Measurements from ENCODE around the gene PDE12. TPM values are rescaled to one million over a fixed set of nuclear protein-coding genes. Genes with fewer than 3 reads are reported as not detected.

Gene PDE12
- total RNA-seq, 2 donors from 2014 or later = 7.5 to 13.5 TPM

- Histone ChIP-seq H3K27ac (no peak overlapping the region), H3K4me1 (no peaks in the 10 kb centered on the region), H3K4me3 (no peak overlapping the region), H3K9me3 (no peaks in the 10 kb centered on the region), H3K27me3 (no peaks in the 10 kb centered on the region), H3K36me3 (replicated peaks in 1 of 2; ENCODE audit: insufficient read depth in 1 of 2, low read depth in 2 of 2) (no peaks in the 10 kb centered on the region)
- 95 to 98% methylated on average over 3 of the region's 3 CpGs for WGBS, 2 donors
- TF ChIP-seq CTCF (IDR thresholded peaks at IDR 0.05) (no peak), POLR2A (IDR thresholded peaks at IDR 0.05) (no peak)
- intact Hi-C loops (cut with DNase I) = no loop called here
- ATAC-seq = no peak
- no peak for DNase-seq
Measured at GRCh38 chr3:57538465-57538864, 17.6 kb upstream of the PDE12 start.

- no peaks in the 10 kb centered on the region for H3K36me3 ChIP-seq (replicated peaks in 1 of 2; ENCODE audit: insufficient read depth in 1 of 2, low read depth in 2 of 2)
- no peaks in the 10 kb centered on the region for H3K27me3 ChIP-seq
- peaks cover 23% of the 10 kb centered on the region for H3K4me1 ChIP-seq
- ATAC-seq (peak; percentile 87), DNase-seq (peak; percentile 74 to 86 (median 79))
- TF ChIP-seq POLR2A (IDR thresholded peaks at IDR 0.05) (peak in 2 of 3 donors; percentile 51 to 63), CTCF (IDR thresholded peaks at IDR 0.05) (no peak)
- intact Hi-C loops (cut with DNase I) = no loop called here
- H3K9me3 ChIP-seq = no peaks in the 10 kb centered on the region
- H3K27ac ChIP-seq = peak within 1 kb of the TSS; percentile 33 to 81 (median 71)
- no peak within 1 kb of the TSS for H3K4me3 ChIP-seq
- 2 to 3% methylated on average over 19 to 20 of the region's 20 CpGs for WGBS, 2 donors
Measured at GRCh38 chr3:57544181-57545125, 11.6 kb upstream of the PDE12 start, which contains the start of gene DNAH12. TSS of gene DNAH12 (minus strand) at chr3:57544344. CDS start at chr3:57542870, 1,474 bp downstream.

GRCh38 chr3:57545636-57546268, 10.3 kb upstream of the PDE12 start:
- intact Hi-C loops (cut with DNase I) = no loop called here
- ATAC-seq (no peak), DNase-seq (peak in 3 of 4 donors; percentile 17 to 46 (median 33))
- TF ChIP-seq POLR2A (IDR thresholded peaks at IDR 0.05) (no peak), CTCF (IDR thresholded peaks at IDR 0.05) (no peak)
- Histone ChIP-seq H3K4me1 (peaks cover 23% of the 10 kb centered on the region), H3K4me3 (no peak overlapping the region), H3K36me3 (replicated peaks in 1 of 2; ENCODE audit: insufficient read depth in 1 of 2, low read depth in 2 of 2) (no peaks in the 10 kb centered on the region), H3K27me3 (no peaks in the 10 kb centered on the region), H3K27ac (peak overlapping the region in 3 of 4 donors; percentile 48 to 81 (median 65)), H3K9me3 (no peaks in the 10 kb centered on the region)
- WGBS, 2 donors = 63 to 67% methylated on average over 5 to 7 of the region's 7 CpGs

- H3K36me3 ChIP-seq (replicated peaks in 1 of 2; ENCODE audit: insufficient read depth in 1 of 2, low read depth in 2 of 2) = no peaks in the 10 kb centered on the region
- intact Hi-C loops (cut with DNase I) = no loop called here
- no peaks in the 10 kb centered on the region for H3K9me3 ChIP-seq
- DNase-seq (no peak), ATAC-seq (no peak)
- TF ChIP-seq CTCF (IDR thresholded peaks at IDR 0.05) (no peak), POLR2A (IDR thresholded peaks at IDR 0.05) (no peak)
- H3K4me3 ChIP-seq = no peak overlapping the region
- peak overlapping the region in 1 of 4 donors; percentile 81 for H3K27ac ChIP-seq
- H3K4me1 ChIP-seq = peaks cover 23% of the 10 kb centered on the region
- no peaks in the 10 kb centered on the region for H3K27me3 ChIP-seq
- 92 to 95% methylated on average over 1 of the region's 1 CpG for WGBS, 2 donors
Measured at GRCh38 chr3:57546616-57547015, 9.5 kb upstream of the PDE12 start.

Measured in body of pancreas (tissue), 4 donors.